ENCODE measurements around the gene OMA1. TPM values are rescaled to one million over a fixed set of nuclear protein-coding genes. Genes with fewer than 3 reads are reported as not detected.

The OMA1 gene
- total and polyA plus RNA-seq, 10 of the 15 experiments (the other 5 are each of a cell fraction or from before 2014, with no cell fraction given), result 23.6 to 67.1 (median 47.1) TPM

GRCh38 chr1:58460469-58460868 lies 86.1 kb downstream of the OMA1 start:
- no peaks in the 10 kb centered on the region for H3K27me3 ChIP-seq (replicated peaks in 1 of 2; ENCODE audit: control insufficient read depth in 2 of 2, insufficient read depth in 2 of 2, low read length in 1 of 2)
- H3K4me1 ChIP-seq (ENCODE audit: control insufficient read depth, insufficient read depth, low read length), result no peaks in the 10 kb centered on the region
- ChIA-PET SMC1A (ENCODE audit: uncharacterized antibody, unreplicated experiment) (no interaction called here), CTCF (no interaction called here), RAD21 (ENCODE audit: unreplicated experiment) (no interaction called here), POLR2A (no interaction called here)
- peak; percentile 83 for TF ChIP-seq REST (IDR thresholded peaks at IDR 0.05; ENCODE audit: low read depth, low read length)
- TF ChIP-seq ESRRA (IDR thresholded peaks at IDR 0.05; ENCODE audit: low read length), result no peak
- intact Hi-C loops (cut with micrococcal nuclease; ENCODE audit: unreplicated experiment) (no loop called here), in situ Hi-C loops (cut with MboI) (no loop called here)
- H3K36me3 ChIP-seq (ENCODE audit: control insufficient read depth in 2 of 2, insufficient read depth in 2 of 2, low read length in 1 of 2), result no peaks in the 10 kb centered on the region
- H3K4me3 ChIP-seq, result no peak overlapping the region
- no peak overlapping the region for H3K9ac ChIP-seq (ENCODE audit: control insufficient read depth, insufficient read depth, low read length)
- H3K79me2 ChIP-seq (ENCODE audit: control insufficient read depth, insufficient read depth, low read length), result no peaks in the 10 kb centered on the region
- no peaks in the 10 kb centered on the region for H4K20me1 ChIP-seq (ENCODE audit: control insufficient read depth, insufficient read depth)
- H2AFZ ChIP-seq (ENCODE audit: control insufficient read depth, low read depth, low read length), result no peak overlapping the region
- DNase-seq (ENCODE audit: low read depth, low spot score) (no peak), ATAC-seq (no peak), FAIRE-seq (no peak)
- WGBS (ENCODE audit: insufficient coverage, insufficient replicate concordance, low lambda C conversion rate, missing lambda C conversion rate), result 60% methylated on average over 2 of the region's 2 CpGs
- no peak overlapping the region for H3K4me2 ChIP-seq (ENCODE audit: control insufficient read depth, insufficient read depth)
- no TSS peak for BruUV-seq (replicated peaks)
- H3K27ac ChIP-seq (ENCODE audit: control insufficient read depth, insufficient read depth), result no peak overlapping the region
- H3K9me3 ChIP-seq (replicated peaks; ENCODE audit: control insufficient read depth, insufficient read depth, low read length), result no peaks in the 10 kb centered on the region

DNA sequence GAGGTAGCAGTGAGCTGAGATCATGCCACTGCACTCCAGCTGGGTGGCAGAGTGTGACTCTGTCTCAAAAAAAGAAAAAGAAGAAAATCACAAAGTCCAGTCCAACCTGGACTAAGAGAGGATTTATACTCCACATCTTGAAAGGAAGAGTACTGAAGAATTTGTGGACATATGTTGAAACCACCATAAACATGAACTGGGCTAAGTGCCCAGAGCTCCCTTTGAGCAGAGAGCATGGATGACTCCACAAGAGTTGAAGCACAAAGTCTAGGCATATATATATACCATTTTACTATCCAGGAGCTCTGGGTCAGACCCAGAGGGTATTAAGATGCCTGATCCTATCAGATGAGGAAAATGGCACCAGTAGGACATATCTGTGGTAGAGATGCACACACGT lies 86.6 kb downstream of the OMA1 start:
- Histone ChIP-seq H3K4me3 (no peak overlapping the region), H3K79me2 (ENCODE audit: control insufficient read depth, insufficient read depth, low read length) (no peaks in the 10 kb centered on the region), H3K4me1 (ENCODE audit: control insufficient read depth, insufficient read depth, low read length) (no peaks in the 10 kb centered on the region), H3K36me3 (ENCODE audit: control insufficient read depth in 2 of 2, insufficient read depth in 2 of 2, low read length in 1 of 2) (no peaks in the 10 kb centered on the region), H3K9me3 (replicated peaks; ENCODE audit: control insufficient read depth, insufficient read depth, low read length) (no peaks in the 10 kb centered on the region), H2AFZ (ENCODE audit: control insufficient read depth, low read depth, low read length) (no peak overlapping the region), H3K27ac (ENCODE audit: control insufficient read depth, insufficient read depth) (no peak overlapping the region), H3K4me2 (ENCODE audit: control insufficient read depth, insufficient read depth) (no peak overlapping the region), H3K27me3 (replicated peaks in 1 of 2; ENCODE audit: control insufficient read depth in 2 of 2, insufficient read depth in 2 of 2, low read length in 1 of 2) (no peaks in the 10 kb centered on the region; a peak in 1 of 4 replicates), H3K9ac (ENCODE audit: control insufficient read depth, insufficient read depth, low read length) (no peak overlapping the region), H4K20me1 (ENCODE audit: control insufficient read depth, insufficient read depth) (no peaks in the 10 kb centered on the region)
- intact Hi-C loops (cut with micrococcal nuclease; ENCODE audit: unreplicated experiment) (no loop called here), in situ Hi-C loops (cut with MboI) (no loop called here)
- FAIRE-seq (no peak), ATAC-seq (no peak), DNase-seq (ENCODE audit: low read depth, low spot score) (no peak)
- 0% methylated on average over 1 of the region's 1 CpG for WGBS (ENCODE audit: insufficient coverage, insufficient replicate concordance, low lambda C conversion rate, missing lambda C conversion rate)
- ChIA-PET POLR2A (no interaction called here), CTCF (no interaction called here), RAD21 (ENCODE audit: unreplicated experiment) (no interaction called here), SMC1A (ENCODE audit: uncharacterized antibody, unreplicated experiment) (no interaction called here)
- TF ChIP-seq RAD21 (IDR thresholded peaks at IDR 0.05; ENCODE audit: insufficient read depth, low read depth, low read length) (no peak), STAT1 (conservative IDR thresholded peaks at IDR 0.05) (no peak), TARDBP (IDR thresholded peaks at IDR 0.05; ENCODE audit: borderline replicate concordance) (no peak)
- TF ChIP-seq, protein P1, sequence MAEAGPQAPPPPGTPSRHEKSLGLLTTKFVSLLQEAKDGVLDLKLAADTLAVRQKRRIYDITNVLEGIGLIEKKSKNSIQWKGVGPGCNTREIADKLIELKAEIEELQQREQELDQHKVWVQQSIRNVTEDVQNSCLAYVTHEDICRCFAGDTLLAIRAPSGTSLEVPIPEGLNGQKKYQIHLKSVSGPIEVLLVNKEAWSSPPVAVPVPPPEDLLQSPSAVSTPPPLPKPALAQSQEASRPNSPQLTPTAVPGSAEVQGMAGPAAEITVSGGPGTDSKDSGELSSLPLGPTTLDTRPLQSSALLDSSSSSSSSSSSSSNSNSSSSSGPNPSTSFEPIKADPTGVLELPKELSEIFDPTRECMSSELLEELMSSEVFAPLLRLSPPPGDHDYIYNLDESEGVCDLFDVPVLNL (IDR thresholded peaks at IDR 0.05; ENCODE audit: low read depth, low read length), result no peak
- no TSS peak for BruUV-seq (replicated peaks)

Data from GM12878 (cell line).